Subcutaneous adipose tissue (tissue), 4 donors: ENCODE data around the gene HES5. TPM values are rescaled to one million over a fixed set of nuclear protein-coding genes. Genes with fewer than 3 reads are reported as not detected.

Experiments used
- total RNA-seq, 4 donors: library from RNA; depleted of rRNA; stranded (reverse); fragments of >200 nt; gene quantifications; one replicate each; pipeline ENCODE4 v1.1.0, GENCODE V29; 2016
- TF ChIP-seq, protein P1 (sequence below): fragments of 450-650 bp; IDR thresholded peaks from one replicate; pipeline ENCODE4 v1.5.1; 2016; ENCODE audit warnings: low read depth, mild to moderate bottlenecking, control low read depth, antibody characterized with exemption, moderate library complexity

Gene HES5
- total RNA-seq, 4 donors from 2014 or later, result 0.57 TPM; not detected in 3

DNA sequence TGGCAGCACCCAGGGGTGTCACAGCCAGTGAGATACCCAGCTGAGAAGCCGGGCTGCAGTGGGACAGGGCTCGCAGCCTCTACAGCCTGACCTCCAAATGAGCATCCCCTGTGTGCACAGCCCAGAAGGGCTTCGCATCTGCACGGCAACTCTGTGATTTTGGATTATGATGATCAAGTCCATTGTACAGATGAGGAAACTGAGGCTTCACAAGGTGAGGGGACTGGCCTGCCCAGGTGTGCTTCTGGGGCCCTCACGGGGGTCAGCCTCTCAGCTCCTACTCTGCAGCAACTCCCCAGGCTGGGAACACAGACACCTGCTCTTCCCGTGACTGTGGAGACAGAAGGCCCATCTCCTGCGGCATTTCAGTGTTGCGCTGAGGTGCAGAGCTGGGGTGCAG lies 8.8 kb upstream of the HES5 start:
- TF ChIP-seq, protein P1, sequence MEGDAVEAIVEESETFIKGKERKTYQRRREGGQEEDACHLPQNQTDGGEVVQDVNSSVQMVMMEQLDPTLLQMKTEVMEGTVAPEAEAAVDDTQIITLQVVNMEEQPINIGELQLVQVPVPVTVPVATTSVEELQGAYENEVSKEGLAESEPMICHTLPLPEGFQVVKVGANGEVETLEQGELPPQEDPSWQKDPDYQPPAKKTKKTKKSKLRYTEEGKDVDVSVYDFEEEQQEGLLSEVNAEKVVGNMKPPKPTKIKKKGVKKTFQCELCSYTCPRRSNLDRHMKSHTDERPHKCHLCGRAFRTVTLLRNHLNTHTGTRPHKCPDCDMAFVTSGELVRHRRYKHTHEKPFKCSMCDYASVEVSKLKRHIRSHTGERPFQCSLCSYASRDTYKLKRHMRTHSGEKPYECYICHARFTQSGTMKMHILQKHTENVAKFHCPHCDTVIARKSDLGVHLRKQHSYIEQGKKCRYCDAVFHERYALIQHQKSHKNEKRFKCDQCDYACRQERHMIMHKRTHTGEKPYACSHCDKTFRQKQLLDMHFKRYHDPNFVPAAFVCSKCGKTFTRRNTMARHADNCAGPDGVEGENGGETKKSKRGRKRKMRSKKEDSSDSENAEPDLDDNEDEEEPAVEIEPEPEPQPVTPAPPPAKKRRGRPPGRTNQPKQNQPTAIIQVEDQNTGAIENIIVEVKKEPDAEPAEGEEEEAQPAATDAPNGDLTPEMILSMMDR, result no peak

DNA sequence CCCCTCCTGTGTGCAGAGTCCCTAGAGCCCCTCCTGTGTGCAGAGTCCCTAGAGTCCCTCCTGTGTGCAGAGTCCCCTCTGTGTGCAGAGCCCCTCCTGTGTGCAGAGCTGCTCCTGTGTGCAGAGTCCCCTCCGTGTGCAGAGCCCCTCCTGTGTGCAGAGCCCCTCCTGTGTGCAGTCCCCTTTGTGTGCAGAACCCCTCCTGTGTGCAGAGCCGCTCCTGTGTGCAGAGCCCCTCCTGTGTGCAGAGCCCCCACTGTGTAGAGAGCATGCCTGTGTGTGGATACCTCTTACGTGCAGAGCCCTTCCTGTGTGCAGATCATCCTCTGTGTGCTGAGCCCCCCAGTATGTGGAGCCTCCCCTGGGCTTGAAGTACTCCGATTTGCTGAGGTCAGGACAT lies 8.3 kb upstream of the HES5 start:
- TF ChIP-seq, protein P1, result no peak

DNA sequence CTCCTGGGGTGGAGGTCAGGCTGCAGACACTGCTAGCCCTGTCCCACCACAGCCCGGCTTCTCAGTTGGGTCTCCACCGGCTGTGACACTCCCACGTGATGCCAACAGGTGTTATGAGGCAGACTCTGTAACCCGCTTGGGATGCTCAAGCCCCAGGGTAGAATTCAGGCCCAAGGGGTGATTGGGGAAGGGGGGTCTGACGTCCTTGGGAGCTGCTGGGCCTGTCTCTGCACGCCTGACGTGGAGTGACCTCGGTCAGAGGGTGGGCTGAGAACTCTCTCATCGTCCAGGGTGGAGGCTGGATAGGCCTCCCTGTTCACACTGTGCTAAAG lies 7.7 kb upstream of the HES5 start:
- TF ChIP-seq, protein P1, result no peak

DNA sequence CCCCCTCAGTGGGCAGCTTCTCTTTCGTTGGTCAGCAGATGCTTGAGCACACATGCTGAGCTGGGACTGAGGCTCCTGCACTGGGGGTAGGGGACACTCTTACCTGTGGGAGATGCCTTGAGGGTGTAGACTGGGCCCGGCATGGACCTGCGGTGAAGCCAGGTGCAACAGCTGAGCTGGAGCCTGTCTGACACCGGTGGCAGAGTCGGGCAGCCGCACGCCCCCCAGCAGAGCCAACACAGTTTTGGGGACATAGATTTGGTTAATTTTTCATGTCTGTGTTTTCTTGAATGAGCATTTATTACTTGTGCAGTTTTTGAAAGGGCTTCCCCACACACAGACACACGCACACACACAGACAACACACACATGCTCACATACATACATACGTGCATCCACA lies 5.9 kb upstream of the HES5 start:
- TF ChIP-seq, protein P1, result no peak

DNA sequence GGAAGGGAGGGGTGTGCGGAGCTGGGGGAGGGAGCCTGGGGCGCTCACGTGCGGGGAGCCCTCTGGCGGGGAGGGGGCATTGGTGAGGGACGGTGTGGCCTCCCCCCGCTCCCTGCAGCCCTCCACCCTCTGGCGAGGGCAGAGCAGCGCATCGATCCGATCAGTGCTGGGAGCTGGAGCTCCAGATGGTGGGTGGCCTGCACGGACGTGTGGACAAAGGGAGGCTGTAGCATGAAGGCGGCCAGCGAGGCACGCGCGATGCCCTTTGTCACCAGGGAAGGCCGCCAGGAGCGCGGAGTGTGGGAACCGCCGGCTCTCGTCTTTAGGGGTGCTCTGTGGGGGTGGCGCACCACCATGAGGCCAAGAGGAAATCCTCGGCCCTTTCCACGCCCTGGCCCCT lies 5.4 kb upstream of the HES5 start:
- TF ChIP-seq, protein P1, result no peak

DNA sequence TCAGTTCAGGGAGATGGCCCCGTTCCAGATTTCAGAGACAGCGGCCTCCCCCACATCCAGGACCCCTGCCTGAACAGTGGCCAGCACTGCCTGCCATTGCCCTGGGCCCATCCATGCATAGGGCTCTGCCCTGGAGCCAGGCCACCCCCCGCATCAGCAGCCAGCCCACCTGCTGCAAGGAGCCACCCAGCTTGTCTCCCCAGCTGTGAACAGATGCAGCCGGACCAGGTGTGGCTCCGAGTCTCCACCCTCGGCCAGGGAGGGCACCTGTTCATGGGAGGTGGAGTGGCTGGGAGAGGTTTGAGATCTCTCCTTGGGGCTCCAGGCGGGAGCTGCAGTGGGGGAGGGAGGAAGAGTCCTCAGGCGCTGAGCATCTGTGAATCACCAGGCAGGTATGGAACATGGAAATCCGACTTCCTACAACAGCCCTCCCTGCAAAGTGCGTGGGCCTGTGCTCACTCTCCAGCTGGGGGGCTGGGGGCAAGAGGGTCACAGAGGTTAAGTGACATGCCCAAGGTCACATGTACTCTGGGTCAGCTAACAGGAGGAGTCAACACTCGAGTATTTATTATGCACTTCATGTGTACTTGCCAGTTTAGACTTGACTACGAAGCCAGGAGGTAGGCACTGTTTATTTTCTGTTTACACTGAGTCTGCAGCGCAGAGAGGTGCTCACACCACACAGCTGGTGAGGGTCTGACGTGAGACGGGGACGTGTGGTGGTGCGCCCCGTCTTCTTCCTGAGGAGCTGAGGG lies 4.8 kb upstream of the HES5 start:
- TF ChIP-seq, protein P1, result no peak

DNA sequence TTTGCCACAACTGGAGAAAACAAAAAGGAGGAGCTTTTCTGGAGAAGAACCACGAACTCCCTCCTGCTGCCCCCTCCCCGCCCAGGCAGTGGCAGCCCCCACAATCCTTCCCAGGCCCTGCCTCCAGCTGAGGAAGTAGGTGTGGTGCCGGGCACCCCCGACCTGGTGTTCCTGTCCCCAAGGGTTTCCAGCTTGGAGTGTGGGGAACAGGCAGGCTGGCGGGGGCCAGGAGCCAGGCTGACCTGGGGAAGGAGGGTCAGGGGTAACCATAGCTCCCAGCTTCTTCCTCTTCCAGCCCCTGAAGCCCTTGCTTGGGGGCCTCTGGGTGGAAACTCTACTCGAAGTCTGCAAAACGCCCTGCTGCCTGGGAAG lies 4.2 kb upstream of the HES5 start:
- TF ChIP-seq, protein P1, result no peak
